HG02588 (cell line): ENCODE data around the gene SLAMF7.

Experiments used
- ATAC-seq: cut with Tn5 transposase; IDR thresholded peaks from one replicate; pipeline ENCODE4 v1.9.1; 2021; ENCODE audit warnings: mild to moderate bottlenecking, moderate library complexity; ENCODE audit not compliant: unreplicated experiment

SLAMF7 gene

DNA sequence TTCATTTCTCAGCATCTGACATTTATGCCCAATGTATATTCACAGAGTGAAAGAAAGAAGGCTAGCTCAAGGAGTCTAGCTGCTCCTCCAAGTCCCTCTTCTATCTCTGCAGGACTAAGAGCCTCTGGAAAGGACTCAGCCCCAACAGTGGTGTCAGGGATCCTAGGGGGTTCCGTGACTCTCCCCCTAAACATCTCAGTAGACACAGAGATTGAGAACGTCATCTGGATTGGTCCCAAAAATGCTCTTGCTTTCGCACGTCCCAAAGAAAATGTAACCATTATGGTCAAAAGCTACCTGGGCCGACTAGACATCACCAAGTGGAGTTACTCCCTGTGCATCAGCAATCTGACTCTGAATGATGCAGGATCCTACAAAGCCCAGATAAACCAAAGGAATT lies 60.6 kb downstream of the SLAMF7 start:
- no peak for ATAC-seq

DNA sequence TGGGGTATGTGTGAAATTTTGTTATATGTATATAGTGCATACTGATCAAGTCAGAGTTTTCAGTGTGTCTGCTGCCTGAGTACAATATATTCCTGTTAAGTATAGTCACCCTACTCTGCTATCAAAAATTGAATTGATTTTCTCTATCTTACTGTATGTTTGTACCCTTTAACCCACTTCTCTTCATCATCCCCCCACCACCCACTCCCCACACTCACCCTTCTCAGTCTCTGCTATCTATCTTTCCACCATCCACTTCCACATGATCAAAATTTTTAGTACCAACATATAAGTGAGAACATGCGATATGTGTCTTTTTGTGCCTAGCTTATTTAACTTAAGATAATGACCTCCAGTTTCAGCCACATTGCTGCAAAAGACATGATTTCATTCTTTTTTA lies 61.1 kb downstream of the SLAMF7 start:
- no peak for ATAC-seq

DNA sequence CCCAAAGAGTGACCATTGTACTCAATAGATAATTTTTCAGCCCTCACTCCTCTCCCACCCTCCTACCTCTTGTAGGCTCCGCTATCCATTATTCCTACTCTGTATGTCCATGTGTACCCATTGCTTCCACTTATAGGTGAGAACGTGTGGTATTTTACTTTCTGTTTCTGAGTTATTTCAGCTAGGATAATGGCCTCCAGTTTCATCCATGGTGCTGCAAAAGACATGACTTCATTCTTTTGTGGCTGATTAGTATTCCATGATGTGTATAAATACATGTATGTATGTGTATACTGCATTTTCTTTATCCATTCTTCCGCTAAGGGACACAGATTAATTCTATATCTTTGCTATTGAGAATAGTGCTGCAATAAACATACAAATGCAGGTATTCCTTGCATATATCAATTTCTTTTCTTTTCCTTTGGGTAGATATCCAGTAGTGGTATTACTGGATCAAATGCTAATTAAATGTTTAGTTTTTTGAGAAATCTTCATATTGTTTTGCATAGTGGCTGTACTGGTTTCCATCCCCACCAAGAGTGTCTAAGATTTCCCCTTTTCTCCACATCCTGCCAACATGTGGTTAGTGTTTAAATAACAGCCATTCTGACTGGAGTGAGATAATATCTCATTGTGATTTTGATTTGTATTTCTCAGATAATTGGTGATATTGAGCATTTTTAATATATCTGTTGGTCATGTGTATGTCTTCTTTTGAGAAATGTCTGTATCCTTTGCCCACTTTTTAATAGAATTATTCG lies 61.8 kb downstream of the SLAMF7 start:
- ATAC-seq, result no peak

DNA sequence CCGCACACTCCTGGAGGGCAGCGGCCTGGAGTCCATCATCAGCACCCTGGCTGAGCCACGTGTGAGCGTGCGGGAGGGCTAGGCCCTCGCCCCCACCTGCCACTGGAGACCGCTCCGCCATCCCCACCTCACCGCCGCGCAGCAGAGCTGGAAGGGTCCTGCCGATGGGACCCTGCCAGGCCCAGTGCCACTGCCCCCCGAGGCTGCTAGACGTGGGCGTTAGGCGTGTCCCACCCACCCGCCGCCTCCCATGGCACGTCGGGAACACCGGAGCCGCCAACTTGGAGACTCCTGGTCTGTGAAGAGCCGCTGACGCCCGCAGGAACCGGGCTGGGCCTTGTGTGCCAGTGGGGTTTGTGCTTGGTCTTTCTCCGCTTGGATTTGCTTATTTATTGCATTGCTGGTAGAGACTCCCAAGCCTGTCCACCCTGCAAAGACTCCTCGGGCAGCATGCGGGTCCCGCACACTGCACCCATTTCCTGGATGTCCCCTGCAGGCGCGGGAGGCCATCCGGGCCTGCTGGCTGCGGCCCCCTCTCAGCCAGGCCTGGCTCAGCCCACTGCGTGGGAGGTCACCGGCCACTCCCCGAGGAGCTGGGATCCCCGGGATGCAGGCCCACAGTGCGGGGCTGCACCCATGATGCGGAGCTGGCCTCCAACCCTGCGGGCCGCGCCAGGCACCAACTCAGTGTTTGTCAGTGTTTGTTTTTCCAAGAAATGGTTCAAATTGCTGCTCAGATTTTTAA lies 63.0 kb downstream of the SLAMF7 start:
- no peak for ATAC-seq
